Hematopoietic multipotent progenitor cell treated with erythropoietin and hydrocortisone succinate and interleukin-3 and kit ligand, for 4 days (in vitro differentiated cells): ENCODE data around the gene BRI3BP.

ENCODE experiments used
- DNase-seq: peaks from one replicate; pipeline ENCODE4 v3.0.0-alpha.2; 2015

Gene BRI3BP, protein sequence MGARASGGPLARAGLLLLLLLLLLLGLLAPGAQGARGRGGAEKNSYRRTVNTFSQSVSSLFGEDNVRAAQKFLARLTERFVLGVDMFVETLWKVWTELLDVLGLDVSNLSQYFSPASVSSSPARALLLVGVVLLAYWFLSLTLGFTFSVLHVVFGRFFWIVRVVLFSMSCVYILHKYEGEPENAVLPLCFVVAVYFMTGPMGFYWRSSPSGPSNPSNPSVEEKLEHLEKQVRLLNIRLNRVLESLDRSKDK

DNA sequence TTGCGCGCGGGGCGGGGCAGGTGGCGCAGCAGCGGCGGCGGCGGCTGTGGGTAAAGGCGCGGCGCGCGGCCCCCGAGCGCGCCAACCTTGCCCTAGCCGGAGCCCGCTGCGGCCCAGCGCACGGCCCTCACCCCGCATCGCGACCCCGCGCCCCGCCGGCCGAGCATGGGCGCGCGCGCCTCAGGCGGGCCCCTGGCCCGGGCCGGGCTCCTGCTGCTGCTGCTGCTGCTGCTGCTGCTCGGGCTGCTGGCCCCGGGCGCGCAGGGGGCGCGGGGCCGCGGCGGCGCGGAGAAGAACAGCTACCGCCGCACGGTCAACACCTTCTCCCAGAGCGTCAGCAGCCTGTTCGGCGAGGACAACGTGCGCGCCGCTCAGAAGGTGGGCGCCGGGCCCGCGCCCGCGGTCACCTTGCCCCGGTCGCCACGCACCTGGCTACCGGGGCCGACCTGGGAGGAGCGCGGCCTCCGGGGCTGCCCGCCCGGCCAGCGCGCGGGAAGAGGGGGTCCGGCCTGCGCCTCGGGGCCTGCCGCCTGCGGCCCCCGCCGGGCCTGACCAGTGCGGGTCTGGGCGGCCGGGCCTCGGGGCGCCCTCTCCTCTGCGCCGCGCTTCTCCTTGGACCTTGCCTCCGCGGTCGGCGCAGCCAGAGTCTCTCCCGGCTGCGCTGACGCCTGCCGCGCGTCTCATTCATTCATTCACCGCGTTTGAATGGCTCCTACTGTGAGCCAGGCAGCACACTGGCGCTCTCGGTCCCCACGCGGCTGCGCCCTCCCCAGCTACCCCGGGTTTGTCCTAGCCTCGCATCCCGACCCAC, at the start of gene BRI3BP:
Gene BRI3BP, plus strand, starts transcription at position 20 of the 811 bp plus-strand sequence. Its CDS starts 146 bp downstream, at position 166.
- DNase-seq: peak; percentile 88

DNA sequence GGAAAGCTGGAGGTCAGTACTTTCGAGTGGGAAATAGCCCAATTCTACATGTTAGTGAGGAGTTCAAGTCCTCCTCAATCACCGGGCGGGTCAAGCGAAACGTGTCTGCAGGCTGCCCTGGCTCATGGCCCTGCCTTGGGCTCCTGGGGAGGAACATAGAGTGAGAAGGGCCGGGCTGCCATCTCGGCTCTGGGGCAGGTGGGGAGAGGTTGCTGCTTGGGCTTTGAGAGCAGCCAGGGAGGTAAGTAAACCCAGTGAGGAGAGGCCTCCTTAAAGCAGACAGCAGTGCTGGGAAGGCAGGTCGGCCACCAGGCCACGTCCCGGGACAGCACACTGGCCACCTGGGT, 47.0 kb upstream of the BRI3BP start:
- DNase-seq: no peak

DNA sequence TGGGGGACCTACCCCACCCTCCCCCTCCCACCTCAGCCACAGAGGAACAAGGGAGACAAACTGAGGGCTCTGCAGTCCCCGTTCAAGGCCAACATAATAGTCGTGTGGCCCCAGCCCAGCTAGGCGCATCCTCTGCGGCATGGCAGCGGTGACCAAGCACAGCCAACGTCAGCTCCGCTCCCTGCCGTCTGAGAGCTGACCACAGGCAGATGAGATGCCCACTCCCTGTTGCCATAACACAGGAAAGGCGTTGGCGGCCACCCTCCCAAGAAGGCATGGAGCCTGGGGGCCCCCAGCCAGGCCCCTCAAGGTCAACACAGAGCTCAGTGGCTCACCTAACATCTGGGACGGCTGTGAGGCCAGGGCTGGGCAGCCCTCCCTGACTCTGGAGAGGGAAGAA, 46.4 kb upstream of the BRI3BP start:
- no peak for DNase-seq

DNA sequence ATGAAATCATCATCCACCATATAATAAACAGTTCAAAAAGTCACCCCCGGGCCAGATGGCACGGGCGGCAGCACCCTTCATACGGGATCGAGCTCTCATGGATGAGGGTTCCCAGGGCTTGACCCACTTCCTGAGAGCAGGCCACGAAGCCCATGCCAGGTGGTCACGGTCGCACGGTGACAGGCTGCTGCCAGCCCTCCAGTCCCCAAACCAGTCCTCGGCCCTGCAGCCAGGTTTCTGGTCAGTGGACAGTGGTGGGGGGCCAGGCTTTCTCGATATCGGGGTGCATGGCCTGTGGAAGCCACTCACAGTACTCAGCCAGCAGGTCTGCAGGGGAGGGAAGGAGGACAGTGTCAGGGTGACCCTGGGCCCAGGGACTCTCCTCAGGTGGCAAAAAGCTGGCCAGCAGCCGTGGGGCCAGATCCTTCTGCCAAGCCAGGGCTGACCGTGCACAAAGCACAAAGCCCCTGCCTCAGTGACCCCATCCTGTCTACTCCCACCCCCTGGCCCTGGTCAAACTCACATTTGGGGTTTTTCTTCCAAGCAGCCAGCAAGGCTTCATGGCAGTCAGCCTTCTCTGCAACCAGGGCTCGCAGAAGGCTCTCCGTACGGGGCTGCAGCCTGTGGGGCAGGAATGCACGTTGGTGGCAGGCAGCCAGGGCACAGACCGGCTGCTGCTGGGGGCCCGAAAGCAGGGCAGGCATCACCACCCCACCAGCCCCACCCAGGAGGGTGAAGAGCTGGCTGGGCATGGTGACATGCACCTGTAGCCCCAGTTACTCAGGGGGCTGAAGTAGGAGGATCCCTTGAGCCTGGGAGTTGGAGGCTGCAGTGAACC, 45.7 kb upstream of the BRI3BP start:
- no peak for DNase-seq

DNA sequence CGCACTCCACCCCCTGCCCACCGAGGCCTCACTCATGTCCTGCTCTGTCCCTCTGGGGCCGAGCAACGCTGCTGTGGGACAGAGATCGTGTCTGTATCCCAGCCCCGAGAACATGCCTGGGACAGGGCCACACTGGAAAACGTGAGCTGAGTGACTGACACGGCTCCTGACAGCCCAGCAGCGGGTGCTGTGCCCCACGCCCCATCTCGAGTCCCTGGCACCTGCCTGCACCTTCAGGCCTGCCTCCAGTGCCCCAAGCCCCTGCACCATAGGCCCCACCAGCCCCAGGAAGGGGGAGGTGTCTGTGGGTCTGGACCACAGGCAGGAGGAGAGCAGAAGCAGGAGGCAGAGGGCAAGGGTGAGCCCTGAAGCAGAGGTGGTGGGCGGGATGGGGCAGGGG, 44.4 kb upstream of the BRI3BP start:
- no peak for DNase-seq

DNA sequence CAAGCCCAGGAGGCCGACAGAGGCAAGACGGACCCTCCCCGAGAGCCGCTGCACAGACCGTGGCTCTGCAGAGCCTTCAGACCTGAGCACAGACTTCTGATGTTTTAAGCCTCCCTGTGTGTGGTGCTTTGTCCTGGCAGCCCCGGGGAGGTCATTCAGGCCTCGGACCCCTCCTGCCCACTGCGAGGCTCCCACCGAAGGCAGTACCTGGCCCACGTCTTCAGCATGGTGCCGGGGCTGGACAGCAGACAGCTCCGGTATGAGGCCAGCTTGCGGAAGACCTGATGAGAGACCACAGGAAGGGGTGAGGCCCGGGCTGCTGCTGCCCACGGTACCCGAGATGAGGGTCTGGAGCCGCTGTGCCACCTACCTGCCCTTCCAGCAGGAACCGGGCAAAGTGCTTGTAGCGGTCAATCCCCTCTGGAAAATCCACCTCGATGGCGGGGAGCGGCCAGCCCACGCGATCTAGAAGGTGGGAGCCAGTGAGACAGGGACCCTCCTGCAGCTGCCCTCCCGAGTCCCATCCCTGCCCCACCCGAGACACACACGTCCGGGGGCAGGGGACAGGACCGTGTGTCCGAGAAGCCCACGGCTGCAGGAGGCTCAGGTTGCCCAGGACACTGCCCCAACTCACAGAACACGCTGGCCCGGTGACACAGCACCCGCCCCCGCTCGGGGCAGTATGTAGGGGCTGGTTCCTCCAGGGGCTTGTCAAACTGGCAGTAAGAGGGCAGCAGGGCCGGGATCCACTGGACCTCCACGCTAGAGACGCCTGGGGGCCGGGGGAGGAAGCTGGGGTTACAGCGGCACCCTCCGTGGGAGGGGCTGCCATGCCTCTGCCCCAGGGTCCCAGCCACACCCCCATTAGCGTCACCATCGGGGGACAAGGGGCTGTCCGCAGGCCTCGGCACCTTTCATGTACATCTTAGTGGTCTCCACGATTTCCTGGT, 43.4 kb upstream of the BRI3BP start:
- no peak for DNase-seq

DNA sequence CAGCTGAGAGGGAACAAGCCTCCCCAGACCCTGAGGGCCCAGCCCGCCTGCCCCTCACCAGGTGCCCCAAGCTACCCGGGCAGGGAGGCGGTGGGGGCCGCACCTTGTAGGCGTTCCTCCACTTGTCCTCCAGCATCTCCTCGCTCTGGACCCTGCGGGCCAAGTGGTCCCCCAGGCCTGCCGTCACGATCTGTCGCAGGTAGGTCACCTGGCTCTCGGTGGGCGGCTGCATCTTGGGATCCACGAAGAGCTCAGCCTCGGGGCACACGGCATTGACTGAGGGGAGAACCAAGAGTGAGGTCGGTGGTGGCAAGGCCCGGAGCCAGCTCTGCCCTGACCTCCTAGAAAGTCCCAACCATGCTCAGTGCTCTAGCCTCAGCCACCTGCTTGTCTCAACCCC, 41.1 kb upstream of the BRI3BP start:
- no peak for DNase-seq

DNA sequence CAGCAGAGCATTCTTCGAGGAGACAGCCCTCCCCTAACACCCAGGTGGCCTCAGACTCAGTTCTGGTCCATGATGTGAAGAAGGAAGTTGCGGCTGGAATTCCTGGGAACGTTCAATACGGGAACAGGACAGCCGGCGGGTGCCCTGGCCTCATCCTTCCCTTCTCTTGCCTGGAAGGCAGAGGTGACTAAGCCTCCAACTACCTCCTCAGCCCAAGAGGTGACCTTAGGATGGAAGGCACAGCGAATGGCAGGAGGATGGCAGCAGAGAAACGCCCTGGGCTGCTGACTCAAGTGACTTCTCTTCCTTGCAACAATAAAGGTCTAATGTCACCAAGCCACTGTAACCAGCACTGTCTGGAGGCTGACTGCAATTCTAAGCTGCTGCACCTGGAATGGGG, 40.6 kb upstream of the BRI3BP start:
- DNase-seq: no peak

DNA sequence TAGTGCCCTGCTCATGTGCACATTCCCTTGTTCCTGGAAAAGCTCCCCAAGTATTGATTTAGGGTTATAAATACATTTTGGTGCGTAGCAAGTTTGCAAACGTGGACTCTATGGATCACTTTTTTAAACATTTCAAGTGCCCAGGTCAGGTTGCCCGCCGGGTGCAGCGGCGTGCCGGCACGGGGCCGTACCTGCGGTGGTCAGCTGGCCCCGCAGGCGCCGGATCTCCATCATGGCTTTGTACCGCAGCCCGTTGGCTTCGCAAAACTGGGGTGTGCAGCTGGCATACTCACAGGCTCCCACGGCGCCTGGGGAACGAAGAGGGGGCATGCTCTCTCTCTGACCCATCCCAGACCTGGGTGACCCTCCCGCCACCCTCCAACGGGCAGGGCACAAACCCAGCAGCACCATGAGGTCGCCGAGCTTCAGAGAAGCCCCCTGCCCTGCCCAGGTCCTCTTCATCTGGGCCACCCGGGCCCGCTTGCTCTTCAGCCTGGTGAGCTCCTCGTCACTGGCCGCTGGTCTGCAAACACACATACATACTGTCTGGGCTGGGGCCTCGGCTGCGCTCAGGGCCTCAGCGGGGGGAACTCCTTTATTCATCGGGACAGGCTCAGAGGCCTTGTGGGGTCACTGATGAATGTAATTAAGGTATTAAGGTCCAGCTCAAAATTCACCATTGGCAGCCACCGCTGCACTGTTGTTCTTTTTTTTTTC, 39.6 kb upstream of the BRI3BP start:
- DNase-seq: no peak

DNA sequence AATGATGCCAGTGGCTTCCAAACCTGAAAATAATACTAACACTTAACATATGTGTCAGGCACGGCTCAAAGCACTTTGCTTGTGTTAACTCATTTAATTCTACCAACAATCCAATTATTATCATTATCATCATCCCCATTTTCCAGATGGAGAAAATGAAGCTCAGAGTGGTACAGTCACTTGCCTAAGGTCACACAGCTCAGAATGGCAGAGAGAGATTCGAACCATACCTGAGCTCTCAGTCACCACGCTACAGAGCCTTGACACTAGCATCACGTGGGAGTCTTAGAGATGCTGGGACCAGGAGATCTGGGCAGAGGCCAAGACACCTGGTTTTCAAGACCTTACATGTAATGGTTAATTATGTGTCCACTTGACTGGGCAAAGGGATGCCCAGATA, 38.7 kb upstream of the BRI3BP start:
- DNase-seq: no peak

DNA sequence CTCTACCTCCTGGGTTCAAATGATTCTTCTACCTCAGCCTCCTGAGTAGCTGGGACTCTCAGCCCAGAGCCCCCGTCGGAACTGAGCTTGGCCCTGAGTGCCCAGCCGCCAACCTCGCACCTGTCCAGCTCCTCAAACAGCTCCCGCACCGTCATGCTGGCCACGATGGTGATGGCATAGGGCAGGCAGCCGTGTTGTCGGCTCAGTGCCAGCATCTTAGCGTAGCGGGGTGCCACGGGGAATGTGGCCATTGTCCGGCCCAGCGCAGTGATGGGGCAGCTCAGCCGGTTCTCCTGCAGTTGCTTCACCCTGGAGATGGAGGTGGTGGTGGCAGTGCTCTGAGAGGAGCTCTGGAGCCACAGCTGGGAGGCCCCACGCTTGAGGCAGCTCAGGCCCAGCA, 36.9 kb upstream of the BRI3BP start:
- no peak for DNase-seq

DNA sequence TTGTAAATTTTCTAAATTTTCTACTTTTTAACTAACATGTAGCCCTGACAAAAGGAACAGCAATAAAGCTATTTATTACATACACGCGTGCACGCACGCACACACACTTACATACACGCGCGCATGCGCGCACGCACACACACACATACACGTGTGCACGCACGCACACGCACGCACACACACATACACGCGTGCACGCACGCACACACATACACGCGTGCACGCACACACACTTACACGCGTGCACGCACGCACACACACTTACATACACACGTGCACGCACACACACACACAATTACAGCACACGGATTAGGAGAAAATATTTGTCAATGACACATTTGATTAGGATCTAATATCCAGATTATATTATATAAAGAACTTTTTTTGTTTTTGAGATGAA, 32.4 kb upstream of the BRI3BP start:
- DNase-seq: no peak

DNA sequence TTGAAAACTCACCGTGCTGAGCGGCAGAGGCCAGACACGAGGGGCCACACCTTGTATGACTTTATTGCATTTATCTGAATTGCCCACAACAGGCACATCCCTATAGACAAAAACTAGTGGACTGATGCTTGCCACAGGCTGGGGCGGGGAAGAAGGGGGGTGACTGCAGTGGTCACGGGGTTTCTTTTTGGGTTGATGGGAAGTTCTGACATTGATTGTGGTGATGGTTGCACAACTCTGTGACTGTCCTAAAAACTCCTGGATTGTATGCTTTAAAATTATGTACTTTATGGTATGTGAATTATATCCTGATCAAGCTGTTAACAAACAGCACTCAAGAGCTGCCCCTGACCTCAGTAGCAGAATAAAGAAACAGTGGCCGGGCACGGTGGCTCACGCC, 30.2 kb upstream of the BRI3BP start:
- DNase-seq: peak; percentile 21

DNA sequence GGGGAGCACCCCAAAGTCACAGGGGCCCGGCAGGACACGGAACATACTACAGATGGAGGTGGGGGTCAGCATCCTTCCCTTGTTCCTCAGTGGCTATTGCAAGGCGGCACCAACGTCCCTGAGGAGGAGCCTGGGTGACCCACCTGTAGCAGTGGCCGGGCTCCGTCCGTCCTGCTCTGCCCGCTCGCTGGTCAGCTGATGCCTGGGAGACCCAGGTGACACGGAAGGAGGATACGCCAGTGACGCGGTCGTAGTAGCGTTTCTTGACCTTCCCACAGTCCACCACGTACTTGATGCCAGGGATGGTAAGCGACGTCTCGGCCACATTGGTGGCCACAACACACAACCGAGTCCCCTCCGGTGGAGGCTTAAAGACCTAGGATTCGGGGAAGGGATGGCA, 29.2 kb upstream of the BRI3BP start:
- no peak for DNase-seq

DNA sequence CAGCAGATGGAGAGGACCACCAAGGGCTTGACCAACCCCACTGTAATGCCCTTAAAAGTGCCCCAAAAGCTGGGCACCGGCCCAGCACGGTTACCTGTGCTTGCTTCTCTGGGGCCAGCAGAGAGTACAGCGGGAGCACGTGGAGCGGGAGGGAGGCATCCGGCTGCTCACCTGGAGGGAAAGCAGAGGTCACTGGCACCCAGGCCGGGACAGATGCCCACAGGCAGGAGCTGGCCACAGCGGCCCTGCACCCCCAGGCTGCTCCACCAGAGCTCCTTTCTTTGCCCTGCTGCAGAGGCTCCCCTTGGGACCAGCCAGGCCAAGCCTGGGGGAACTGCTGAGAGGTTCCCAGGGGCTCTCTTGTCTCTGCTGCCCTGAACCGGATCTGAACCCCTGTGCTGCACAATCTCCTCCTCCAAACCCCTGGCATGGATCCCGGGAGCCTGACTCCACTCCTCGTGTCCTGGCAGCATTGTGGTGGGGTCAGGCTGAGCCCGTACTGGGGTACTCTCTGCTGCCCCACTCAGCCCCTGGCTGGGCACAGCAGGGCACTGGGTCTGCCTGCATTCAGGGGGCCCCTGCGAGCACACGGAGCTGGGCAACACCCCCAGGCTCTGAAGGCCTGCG, 28.5 kb upstream of the BRI3BP start:
- DNase-seq: no peak

DNA sequence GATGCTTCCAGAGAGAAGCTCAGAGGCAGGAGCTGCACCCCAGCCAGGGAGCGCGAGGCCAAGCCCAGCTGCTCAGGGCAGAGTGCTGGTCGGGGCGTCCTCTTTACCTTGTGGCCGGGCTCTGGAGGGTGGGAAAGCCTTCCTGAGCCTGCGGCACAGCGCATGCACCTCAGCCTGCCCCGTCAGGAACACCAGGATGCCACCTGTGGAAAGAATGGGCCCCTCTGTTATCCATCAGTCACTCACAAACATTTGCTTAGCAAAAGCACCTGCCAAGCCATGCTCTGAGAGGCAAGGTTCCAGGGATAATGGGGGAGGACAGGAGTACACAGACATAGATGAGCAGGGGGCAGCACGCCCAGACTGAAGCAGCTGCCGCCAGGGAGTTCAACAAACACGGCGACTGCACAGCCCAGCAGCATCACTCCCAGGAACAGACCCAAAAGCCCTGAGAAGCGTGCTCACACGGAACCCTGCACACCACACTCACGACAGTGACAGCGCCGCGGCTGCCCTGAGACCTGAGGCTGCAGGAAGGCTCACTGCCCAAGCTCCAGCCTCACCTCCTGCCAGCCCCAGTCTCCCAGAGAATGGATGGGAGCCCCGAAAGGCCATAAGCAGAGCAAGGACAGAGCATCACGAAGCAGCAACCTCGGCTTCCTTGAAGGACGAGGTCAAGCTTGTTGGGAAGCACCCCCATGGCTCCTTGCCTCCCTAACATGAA, 26.3 kb upstream of the BRI3BP start:
- DNase-seq: no peak

DNA sequence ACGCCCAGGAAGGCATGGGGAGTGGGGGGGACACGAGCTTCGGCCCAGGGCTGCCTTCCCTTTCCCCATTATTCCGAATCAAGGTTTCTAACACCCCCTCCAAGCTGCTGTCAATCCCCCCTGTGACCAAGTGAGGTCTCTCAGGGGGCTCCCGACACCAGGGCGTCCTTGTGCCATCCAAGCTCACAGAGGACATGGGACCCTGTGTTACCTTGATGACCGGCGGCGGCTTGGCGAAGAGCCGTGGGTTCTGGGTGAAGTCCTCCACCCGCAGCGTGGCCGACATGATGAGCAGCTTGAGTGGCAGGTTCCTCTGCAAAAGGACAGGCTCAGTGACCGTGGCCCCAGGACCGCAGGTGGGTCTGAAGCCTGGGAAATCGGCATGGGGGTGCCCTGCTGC, 24.8 kb upstream of the BRI3BP start:
- DNase-seq: no peak

DNA sequence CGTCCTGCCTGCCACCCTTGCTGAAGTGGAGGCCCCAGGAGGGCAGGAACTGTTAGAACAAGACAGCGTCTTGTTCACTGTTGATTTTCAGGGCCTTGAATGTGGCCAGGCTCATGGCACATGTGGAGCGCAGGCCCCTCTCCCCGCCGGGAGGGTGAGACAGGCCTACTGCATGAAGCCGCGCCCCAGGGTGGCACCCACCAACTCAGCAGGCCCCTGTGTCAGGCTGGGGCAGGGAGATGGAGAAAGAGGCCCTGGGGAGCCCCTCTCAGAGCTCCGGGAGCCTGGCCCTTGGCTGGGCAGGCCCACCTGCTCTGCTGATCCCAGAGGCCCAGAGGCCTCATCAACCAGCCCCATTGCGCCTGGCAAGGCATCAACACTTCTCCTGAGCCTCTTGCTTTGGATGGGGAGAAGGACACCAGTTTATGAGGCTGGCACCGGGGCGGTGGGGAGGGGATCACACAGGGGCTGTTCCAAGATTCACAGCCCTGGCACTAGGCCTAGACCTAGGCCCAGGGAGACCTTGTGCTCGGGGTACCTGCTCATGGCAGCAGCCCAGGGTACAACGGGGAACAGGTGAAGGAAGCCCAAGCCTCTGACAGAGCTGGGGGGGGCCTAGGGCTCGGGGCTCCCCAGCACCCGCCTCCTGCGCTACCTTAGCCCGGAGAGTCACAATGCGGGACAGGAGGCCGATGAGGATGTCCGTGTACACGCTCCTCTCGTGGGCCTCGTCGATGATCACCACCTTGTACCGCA, 22.6 kb upstream of the BRI3BP start:
- no peak for DNase-seq

DNA sequence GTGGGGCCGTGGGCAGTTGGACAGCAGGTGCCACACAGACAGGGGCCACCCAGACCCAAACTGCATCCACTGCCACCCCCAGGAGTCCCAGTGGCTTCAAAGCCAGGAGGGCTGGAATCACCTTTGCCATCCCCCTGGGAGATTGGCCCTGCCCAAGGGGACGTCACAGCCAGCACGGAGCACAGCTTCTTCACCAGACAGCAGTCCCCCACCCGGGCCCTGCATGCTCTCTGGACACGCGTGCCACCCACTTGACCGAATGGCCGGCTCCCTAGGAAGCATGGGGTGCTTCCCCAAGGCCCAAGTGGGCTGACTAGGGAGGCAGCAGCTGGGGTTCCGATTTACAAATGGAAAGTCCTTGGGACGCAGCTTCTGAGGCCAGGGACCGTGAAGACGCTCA, 21.8 kb upstream of the BRI3BP start:
- no peak for DNase-seq

DNA sequence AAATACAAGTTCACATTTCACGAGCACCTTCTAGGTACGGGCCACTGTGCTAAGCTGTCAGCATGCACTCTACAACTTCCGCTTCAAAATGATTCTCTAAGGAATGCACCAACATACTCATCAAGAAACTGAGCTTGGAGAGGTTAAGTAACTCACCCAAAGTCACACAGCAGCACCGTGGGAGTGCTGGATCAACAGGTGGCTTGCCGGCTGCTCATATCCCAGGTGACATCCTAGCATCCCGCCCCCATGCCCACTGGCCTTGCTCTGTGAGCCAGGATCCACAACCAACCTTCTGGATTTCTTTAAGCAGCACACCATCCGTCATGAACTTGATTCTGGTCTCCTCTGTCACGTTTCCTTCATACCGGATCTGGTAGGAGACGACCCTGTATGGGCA, 21.2 kb upstream of the BRI3BP start:
- no peak for DNase-seq
